Measurements from ENCODE around the gene APOA1. TPM values are rescaled to one million over a fixed set of nuclear protein-coding genes. Genes with fewer than 3 reads are reported as not detected.
"Not testable (repeated sequence)": the region's sequence is repeated elsewhere in the genome, so short reads cannot be mapped to it uniquely, and the experiment has no call there.

Gene APOA1
- polyA plus RNA-seq, 12 donors = 0.75 to 46.8 (median 2.3) TPM; not detected in 1

DNA sequence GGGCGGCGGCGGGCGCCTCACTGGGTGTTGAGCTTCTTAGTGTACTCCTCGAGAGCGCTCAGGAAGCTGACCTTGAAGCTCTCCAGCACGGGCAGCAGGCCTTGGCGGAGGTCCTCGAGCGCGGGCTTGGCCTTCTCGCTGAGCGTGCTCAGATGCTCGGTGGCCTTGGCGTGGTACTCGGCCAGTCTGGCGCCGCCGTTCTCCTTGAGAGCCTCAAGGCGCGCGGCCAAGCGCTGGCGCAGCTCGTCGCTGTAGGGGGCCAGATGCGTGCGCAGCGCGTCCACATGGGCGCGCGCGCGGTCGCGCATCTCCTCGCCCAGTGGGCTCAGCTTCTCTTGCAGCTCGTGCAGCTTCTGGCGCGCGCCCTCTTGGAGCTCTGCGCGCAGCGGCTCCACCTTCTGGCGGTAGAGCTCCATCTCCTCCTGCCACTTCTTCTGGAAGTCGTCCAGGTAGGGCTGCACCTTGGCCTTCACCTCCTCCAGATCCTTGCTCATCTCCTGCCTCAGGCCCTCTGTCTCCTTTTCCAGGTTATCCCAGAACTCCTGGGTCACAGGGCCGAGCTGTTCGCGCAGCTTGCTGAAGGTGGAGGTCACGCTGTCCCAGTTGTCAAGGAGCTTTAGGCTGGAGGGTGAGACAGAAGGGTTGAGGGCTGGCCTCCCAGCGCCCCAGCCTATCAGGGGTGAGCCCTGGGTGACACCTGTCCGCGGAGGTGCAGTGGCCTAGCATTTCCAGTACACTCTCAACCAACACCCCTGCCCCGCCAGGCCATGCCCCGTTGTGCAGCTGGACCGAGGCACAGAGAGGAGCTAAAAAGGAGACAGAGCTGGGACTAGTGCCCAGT, 1.4 kb downstream of the APOA1 start:
- peak; percentile 87 for DNase-seq

- DNase-seq = no peak
Observed at GRCh38 chr11:116835042-116835772, 2.2 kb downstream of the APOA1 start.

DNA sequence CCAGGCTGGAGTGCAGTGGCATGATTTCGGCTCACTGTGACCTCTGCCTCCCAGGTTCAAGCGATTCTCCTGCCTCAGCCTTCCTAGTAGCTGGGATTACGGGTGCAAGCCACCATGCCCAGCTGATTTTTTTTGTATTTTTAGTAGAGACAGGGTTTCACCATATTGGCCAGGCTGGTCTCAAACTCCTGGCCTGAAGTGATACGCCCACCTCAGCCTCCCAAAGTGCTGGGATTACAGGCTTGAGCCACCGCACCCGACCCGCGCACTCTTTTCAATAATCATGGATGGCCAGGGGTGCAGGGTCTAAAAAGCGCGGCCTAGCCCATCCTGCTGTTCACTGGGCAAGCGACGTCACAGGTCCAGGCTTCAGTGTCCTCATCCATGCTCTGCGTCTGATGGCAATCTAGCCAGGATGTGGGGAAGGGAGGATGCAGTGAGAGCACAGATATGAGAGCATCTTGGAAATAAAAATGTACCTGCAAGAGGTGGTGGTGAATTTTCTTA, 2.8 kb downstream of the APOA1 start:
- DNase-seq = not testable (repeated sequence)

- no peak for DNase-seq
Observed at GRCh38 chr11:116833816-116834534, 3.4 kb downstream of the APOA1 start.

- DNase-seq = no peak
Observed at GRCh38 chr11:116833491-116833815, 4.0 kb downstream of the APOA1 start.

DNA sequence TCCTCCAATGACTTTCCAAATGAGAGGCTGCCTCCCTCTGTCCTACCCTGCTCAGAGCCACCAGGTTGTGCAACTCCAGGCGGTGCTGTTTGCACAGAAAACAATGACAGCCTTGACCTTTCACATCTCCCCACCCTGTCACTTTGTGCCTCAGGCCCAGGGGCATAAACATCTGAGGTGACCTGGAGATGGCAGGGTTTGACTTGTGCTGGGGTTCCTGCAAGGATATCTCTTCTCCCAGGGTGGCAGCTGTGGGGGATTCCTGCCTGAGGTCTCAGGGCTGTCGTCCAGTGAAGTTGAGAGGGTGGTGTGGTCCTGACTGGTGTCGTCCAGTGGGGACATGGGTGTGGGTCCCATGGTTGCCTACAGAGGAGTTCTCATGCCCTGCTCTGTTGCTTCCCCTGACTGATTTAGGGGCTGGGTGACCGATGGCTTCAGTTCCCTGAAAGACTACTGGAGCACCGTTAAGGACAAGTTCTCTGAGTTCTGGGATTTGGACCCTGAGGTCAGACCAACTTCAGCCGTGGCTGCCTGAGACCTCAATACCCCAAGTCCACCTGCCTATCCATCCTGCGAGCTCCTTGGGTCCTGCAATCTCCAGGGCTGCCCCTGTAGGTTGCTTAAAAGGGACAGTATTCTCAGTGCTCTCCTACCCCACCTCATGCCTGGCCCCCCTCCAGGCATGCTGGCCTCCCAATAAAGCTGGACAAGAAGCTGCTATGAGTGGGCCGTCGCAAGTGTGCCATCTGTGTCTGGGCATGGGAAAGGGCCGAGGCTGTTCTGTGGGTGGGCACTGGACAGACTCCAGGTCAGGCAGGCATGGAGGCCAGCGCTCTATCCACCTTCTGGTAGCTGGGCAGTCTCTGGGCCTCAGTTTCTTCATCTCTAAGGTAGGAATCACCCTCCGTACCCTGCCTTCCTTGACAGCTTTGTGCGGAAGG, 4.8 kb downstream of the APOA1 start:
- DNase-seq = no peak

DNA sequence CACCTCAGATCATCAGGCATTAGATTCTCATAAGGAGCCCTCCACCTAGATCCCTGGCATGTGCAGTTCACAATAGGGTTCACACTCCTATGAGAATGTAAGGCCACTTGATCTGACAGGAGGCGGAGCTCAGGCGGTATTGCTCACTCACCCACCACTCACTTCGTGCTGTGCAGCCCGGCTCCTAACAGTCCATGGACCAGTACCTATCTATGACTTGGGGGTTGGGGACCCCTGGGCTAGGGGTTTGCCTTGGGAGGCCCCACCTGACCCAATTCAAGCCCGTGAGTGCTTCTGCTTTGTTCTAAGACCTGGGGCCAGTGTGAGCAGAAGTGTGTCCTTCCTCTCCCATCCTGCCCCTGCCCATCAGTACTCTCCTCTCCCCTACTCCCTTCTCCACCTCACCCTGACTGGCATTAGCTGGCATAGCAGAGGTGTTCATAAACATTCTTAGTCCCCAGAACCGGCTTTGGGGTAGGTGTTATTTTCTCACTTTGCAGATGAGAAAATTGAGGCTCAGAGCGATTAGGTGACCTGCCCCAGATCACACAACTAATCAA, 5.6 kb downstream of the APOA1 start:
- no peak for DNase-seq

GRCh38 chr11:116830184-116830912, 7.1 kb downstream of the APOA1 start:
- DNase-seq = no peak

DNA sequence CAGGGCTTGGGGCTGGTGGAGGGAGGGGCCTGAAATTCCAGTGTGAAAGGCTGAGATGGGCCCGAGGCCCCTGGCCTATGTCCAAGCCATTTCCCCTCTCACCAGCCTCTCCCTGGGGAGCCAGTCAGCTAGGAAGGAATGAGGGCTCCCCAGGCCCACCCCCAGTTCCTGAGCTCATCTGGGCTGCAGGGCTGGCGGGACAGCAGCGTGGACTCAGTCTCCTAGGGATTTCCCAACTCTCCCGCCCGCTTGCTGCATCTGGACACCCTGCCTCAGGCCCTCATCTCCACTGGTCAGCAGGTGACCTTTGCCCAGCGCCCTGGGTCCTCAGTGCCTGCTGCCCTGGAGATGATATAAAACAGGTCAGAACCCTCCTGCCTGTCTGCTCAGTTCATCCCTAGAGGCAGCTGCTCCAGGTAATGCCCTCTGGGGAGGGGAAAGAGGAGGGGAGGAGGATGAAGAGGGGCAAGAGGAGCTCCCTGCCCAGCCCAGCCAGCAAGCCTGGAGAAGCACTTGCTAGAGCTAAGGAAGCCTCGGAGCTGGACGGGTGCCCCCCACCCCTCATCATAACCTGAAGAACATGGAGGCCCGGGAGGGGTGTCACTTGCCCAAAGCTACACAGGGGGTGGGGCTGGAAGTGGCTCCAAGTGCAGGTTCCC, 7.8 kb downstream of the APOA1 start, which contains the start of gene APOC3:
Gene APOC3, plus strand, starts transcription at position 383 of the 659 bp plus-strand sequence. CDS start 676 bp downstream, outside the sequence.
- no peak for DNase-seq

GRCh38 chr11:116828632-116829524, 8.5 kb downstream of the APOA1 start:
- DNase-seq = no peak

DNA sequence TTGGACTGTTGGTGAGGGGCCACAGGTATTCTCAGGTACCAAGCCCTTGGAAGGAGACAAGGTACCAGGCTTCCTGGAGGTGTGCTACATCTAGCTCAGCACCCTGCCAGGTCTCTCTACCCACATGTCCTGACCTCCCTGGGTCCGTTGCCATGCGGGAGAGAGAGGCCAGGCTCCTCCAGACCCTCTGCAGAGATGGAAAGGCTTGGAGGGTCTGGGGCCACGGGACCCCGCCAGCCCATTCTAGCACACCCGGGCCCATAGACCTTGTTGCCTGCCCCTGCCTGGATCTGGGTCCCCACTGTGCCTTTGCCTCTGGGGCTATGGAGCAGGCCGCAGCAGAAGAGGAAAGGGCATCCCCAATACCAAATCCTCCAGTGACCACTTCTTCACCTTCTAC, 10.0 kb downstream of the APOA1 start:
- DNase-seq = no peak

GRCh38 chr11:116826751-116827431, 10.5 kb downstream of the APOA1 start:
- no peak for DNase-seq

- DNase-seq = no peak
Observed at GRCh38 chr11:116825854-116826750, 11.3 kb downstream of the APOA1 start.

- no peak for DNase-seq
Observed at GRCh38 chr11:116825434-116825833, 12.0 kb downstream of the APOA1 start.

DNA sequence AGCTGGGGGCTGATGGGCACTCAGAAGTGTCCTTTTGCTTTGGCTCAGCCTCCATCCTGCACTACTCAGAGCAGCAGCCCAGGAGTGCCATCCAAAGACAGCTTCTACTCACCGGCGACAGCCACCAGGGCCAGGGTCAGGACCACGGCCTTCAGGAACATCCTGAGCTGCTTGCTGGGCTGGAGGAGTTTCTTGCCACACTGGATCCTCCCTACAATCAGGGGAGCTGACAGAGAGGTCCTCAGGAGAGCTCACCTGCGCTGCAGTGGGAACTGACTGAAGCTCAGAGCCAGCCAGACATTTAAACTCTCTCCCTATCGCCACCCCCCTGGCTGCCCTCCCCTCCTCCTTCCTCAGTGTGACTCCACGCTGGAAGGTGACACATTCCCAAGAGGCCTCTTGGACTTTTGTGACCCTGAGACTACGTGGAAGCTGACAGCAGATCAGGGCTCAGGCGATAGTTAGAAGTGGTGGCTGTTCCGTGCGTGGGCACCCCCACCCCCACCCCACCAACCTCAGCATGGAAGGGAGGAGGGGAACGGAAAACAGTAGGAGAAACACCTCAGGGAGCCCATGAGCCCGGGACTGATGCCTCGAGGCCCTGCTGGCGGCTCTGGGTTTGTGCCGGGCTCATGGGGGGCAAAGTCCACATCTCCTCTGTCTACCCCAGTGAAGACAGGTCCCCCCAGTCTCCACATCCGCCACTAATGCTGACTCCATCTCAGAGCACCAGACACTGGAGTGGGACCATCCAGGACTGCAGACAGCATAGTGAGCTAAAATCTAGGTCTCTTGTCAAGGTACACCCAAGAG, 14.2 kb downstream of the APOA1 start, which contains the start of gene APOA4:
Gene APOA4, minus strand, starts transcription at position 274 of the 813 bp plus-strand sequence. Its CDS starts 113 bp downstream, at position 161.
- no peak for DNase-seq

GRCh38 chr11:116822575-116822974, 14.8 kb downstream of the APOA1 start:
- DNase-seq = no peak

All from muscle of arm (tissue), 12 donors.